ENCODE results near the gene A4GNT.
A peak's percentile ranks its signal among the peaks of the same experiment; 100 is the strongest.

The A4GNT gene

DNA sequence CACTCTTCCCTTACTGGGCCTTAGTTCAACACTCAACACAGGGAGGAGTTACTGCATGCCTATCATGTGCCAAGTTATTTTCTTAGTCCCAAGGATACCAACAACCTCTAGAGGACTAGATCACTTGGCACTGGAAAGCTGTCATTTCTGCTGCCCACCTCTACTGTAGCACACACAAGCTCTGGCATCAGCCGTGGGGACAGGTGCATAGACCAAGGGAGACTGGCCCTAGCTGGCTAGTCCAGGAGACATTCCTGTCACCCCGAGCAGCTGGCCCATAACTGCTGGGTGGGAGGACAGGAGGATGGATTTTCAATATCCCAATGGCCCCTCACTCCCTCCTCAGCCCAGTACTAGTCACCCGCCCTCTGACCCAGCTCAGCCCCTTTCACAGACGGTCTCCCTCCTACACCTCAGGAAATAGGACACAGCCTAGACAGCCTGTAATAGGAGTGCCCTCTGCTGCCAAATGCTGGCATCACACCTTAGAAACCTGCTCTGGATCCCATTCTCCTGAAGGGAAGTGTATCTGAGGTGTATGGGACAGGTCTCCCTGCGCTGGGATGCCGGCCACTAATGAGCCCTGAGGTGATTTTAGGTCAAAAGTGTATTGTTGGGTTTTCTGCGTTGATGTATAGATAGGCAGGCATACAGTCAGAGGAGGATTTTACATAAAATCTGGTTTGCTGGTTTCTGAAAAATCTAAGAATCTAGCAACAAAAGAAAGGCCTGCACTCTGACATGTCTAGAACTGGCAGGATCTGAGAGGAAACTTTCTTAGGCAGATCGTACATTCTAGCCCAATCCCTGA, 13.4 kb downstream of the A4GNT start:
- no peak overlapping the region for H3K4me3 ChIP-seq (ENCODE audit: insufficient read length, low read depth)
- no peaks in the 10 kb centered on the region for H3K27me3 ChIP-seq (ENCODE audit: insufficient read depth, insufficient read length)
- H3K4me1 ChIP-seq (ENCODE audit: insufficient read depth, insufficient read length): peaks cover 7% of the 10 kb centered on the region
- no peaks in the 10 kb centered on the region for H3K36me3 ChIP-seq (ENCODE audit: insufficient read depth, insufficient read length, low read length)
- H3K9ac ChIP-seq (ENCODE audit: insufficient read length, low read depth): no peak overlapping the region
- H3K9me3 ChIP-seq (ENCODE audit: insufficient read depth, low read length): peaks cover 6% of the 10 kb centered on the region; the same call in 1 of the 2 replicates
- DNase-seq (ENCODE audit: low read depth, low spot score): peak; percentile 75
- no peak for TF ChIP-seq YY1 (IDR thresholded peaks at IDR 0.05; ENCODE audit: insufficient read depth, insufficient read length)
- TF ChIP-seq ZNF274 (IDR thresholded peaks at IDR 0.05; ENCODE audit: low read depth, low read length): no peak
- no peak for TF ChIP-seq SUZ12 (IDR thresholded peaks at IDR 0.05; ENCODE audit: extremely low read depth, insufficient read depth, insufficient read length)

DNA sequence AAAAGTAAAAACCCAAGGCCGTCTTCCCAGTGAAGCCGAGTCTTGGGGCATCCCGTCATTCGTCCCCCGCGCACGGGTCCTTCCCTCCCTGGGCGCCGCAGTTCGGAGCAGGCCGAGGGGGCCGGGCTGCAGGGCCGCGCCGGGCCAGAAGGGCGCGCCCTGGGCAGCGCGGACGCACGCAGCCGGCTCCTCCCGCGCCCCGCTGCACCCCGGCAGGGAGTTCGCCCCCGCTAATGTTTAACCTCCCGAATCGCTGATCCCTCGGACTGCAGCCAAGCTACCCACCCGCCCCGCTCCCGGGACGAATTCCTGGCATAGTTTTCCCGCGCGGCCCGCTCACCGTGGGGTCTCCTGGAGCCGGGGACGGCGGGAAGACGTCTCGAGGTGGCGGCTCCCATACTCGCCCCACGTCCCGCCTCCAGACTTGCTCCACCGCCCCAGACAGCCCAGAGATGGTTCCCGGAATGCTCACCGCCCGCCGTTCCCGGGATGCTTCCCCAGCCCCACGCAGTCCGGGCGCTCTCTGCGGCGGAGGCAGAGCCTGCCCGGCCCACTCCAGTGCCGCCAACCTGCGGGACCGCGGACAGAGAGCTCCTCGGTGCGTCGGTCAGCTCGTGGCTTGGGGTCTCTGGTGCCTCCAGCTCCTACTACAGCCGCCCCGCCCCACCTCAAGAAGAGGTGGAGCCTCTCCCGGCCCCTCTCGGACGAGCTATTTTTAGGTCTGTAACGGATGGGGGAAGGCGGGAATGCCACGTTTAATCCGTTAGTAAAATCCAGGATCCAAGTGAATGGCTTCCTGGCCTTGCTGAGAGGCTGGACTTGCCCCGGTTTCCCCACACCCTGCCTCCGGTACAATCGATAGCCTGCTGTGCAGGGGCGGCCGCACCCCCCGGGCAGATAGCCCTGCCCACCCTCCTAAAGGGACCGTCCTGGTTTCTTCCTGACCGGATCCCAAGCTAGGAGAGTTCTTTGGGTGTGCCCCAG, 16.9 kb downstream of the A4GNT start, which contains the start of gene DZIP1L:
Gene DZIP1L, minus strand, starts transcription at position 621 of the 984 bp plus-strand sequence. CDS start 11,637 bp downstream, outside the sequence.
- H3K36me3 ChIP-seq (ENCODE audit: insufficient read depth, insufficient read length, low read length): peaks cover 17% of the 10 kb centered on the region
- no peak for TF ChIP-seq ZNF274 (IDR thresholded peaks at IDR 0.05; ENCODE audit: low read depth, low read length)
- TF ChIP-seq YY1 (IDR thresholded peaks at IDR 0.05; ENCODE audit: insufficient read depth, insufficient read length): no peak
- no peak for TF ChIP-seq SUZ12 (IDR thresholded peaks at IDR 0.05; ENCODE audit: extremely low read depth, insufficient read depth, insufficient read length)
- H3K9me3 ChIP-seq (ENCODE audit: insufficient read depth, low read length): no peaks in the 10 kb centered on the region; the same call in 1 of the 2 replicates
- H3K4me3 ChIP-seq (ENCODE audit: insufficient read length, low read depth): peak within 1 kb of the TSS; percentile 88
- no peaks in the 10 kb centered on the region for H3K27me3 ChIP-seq (ENCODE audit: insufficient read depth, insufficient read length)
- DNase-seq (ENCODE audit: low read depth, low spot score): peak; percentile 71
- peak within 1 kb of the TSS; percentile 95 for H3K9ac ChIP-seq (ENCODE audit: insufficient read length, low read depth)
- peaks cover 13% of the 10 kb centered on the region for H3K4me1 ChIP-seq (ENCODE audit: insufficient read depth, insufficient read length)

DNA sequence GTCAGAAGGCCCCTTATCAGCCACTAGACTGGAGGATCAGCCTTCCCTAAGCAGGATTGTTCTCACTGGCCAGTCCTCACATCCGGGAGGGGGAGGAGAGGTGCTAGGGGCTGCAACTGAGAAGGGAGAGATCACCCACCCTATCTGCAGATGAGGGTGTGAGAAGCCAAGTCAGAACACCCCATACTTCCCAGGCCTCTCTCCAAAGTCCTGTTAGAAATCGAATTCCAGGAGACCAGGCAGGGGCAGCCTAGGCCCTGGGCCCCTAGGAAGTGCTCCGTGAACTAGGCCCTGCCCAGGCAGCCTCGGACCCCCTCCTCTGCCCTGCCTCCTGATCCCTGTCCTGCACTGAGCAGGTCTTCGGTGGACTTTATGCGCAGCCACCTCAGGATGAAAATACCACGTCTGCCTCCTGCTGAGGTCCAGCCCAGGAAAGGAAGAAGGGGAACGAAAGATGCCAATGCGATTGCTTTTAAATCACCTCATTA, 17.7 kb downstream of the A4GNT start:
- Histone ChIP-seq H3K4me3 (ENCODE audit: insufficient read length, low read depth) (peak overlapping the region; percentile 88), H3K27me3 (ENCODE audit: insufficient read depth, insufficient read length) (no peaks in the 10 kb centered on the region), H3K9me3 (ENCODE audit: insufficient read depth, low read length) (no peaks in the 10 kb centered on the region; the same call in 1 of the 2 replicates), H3K4me1 (ENCODE audit: insufficient read depth, insufficient read length) (peaks cover 13% of the 10 kb centered on the region), H3K36me3 (ENCODE audit: insufficient read depth, insufficient read length, low read length) (peaks cover 17% of the 10 kb centered on the region), H3K9ac (ENCODE audit: insufficient read length, low read depth) (peak overlapping the region; percentile 95)
- DNase-seq (ENCODE audit: low read depth, low spot score): no peak
- no peak for TF ChIP-seq YY1 (IDR thresholded peaks at IDR 0.05; ENCODE audit: insufficient read depth, insufficient read length)
- no peak for TF ChIP-seq SUZ12 (IDR thresholded peaks at IDR 0.05; ENCODE audit: extremely low read depth, insufficient read depth, insufficient read length)
- TF ChIP-seq ZNF274 (IDR thresholded peaks at IDR 0.05; ENCODE audit: low read depth, low read length): no peak

DNA sequence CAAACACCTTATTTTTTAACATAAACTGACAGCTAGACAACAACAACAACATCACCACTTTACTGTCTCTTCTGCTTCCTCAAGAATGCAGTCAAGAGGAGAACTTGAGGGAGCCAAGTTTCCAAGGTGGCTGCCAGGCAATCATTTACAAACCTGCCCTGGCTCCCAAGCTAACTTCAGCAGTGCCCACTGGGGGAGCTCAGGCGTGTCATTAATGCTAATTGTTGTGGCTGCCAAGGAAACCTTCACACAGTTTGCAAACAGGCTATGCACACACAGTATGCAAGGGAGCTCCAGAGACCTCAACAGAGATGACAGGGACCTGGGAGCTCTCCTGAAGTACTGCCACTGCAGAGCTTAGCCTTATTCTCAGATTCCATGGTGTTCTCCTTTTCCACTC, 18.9 kb downstream of the A4GNT start:
- Histone ChIP-seq H3K36me3 (ENCODE audit: insufficient read depth, insufficient read length, low read length) (peaks cover 27% of the 10 kb centered on the region), H3K9ac (ENCODE audit: insufficient read length, low read depth) (no peak overlapping the region), H3K9me3 (ENCODE audit: insufficient read depth, low read length) (no peaks in the 10 kb centered on the region; the same call in 1 of the 2 replicates), H3K4me1 (ENCODE audit: insufficient read depth, insufficient read length) (peaks cover 10% of the 10 kb centered on the region), H3K27me3 (ENCODE audit: insufficient read depth, insufficient read length) (no peaks in the 10 kb centered on the region), H3K4me3 (ENCODE audit: insufficient read length, low read depth) (no peak overlapping the region)
- TF ChIP-seq YY1 (IDR thresholded peaks at IDR 0.05; ENCODE audit: insufficient read depth, insufficient read length): no peak
- no peak for TF ChIP-seq ZNF274 (IDR thresholded peaks at IDR 0.05; ENCODE audit: low read depth, low read length)
- no peak for TF ChIP-seq SUZ12 (IDR thresholded peaks at IDR 0.05; ENCODE audit: extremely low read depth, insufficient read depth, insufficient read length)
- no peak for DNase-seq (ENCODE audit: low read depth, low spot score)

DNA sequence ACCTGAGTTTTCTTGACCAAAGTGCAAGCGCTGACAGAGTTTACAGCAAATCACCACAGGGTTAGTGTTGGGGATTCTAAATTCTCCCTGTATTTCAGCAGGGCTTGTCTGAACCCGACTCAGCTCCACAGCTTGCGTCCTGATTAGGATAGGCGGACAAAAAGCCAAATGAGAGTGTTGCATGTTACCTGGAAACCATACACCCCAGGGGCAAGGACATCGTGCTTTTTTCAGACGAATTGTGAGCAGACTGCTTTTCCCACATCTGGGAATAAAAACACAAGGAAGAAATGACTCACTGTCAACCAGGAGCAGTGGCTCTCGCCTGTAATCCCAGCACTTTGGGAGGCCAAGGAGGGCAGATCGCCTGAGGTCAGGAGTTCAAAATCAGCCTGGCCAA, 19.8 kb downstream of the A4GNT start:
- Histone ChIP-seq H3K4me3 (ENCODE audit: insufficient read length, low read depth) (no peak overlapping the region), H3K36me3 (ENCODE audit: insufficient read depth, insufficient read length, low read length) (peaks cover 35% of the 10 kb centered on the region), H3K4me1 (ENCODE audit: insufficient read depth, insufficient read length) (peaks cover 10% of the 10 kb centered on the region), H3K9me3 (ENCODE audit: insufficient read depth, low read length) (no peaks in the 10 kb centered on the region; the same call in 1 of the 2 replicates), H3K27me3 (ENCODE audit: insufficient read depth, insufficient read length) (no peaks in the 10 kb centered on the region), H3K9ac (ENCODE audit: insufficient read length, low read depth) (no peak overlapping the region)
- TF ChIP-seq YY1 (IDR thresholded peaks at IDR 0.05; ENCODE audit: insufficient read depth, insufficient read length) (no peak), ZNF274 (IDR thresholded peaks at IDR 0.05; ENCODE audit: low read depth, low read length) (no peak), SUZ12 (IDR thresholded peaks at IDR 0.05; ENCODE audit: extremely low read depth, insufficient read depth, insufficient read length) (no peak)
- DNase-seq (ENCODE audit: low read depth, low spot score): no peak

GRCh38 chr3:138105598-138105997, 26.6 kb downstream of the A4GNT start:
- no peaks in the 10 kb centered on the region for H3K9me3 ChIP-seq (ENCODE audit: insufficient read depth, low read length)
- no peak overlapping the region for H3K4me3 ChIP-seq (ENCODE audit: insufficient read length, low read depth)
- no peak for TF ChIP-seq YY1 (IDR thresholded peaks at IDR 0.05; ENCODE audit: insufficient read depth, insufficient read length)
- no peak for TF ChIP-seq SUZ12 (IDR thresholded peaks at IDR 0.05; ENCODE audit: extremely low read depth, insufficient read depth, insufficient read length)
- peaks cover 65% of the 10 kb centered on the region for H3K36me3 ChIP-seq (ENCODE audit: insufficient read depth, insufficient read length, low read length)
- no peaks in the 10 kb centered on the region for H3K4me1 ChIP-seq (ENCODE audit: insufficient read depth, insufficient read length)
- no peak for DNase-seq (ENCODE audit: low read depth, low spot score)
- H3K9ac ChIP-seq (ENCODE audit: insufficient read length, low read depth): no peak overlapping the region
- H3K27me3 ChIP-seq (ENCODE audit: insufficient read depth, insufficient read length): no peaks in the 10 kb centered on the region
